Sigmoid colon (tissue), 7 donors: ENCODE measurements around the gene HHEX. TPM values are rescaled to one million over a fixed set of nuclear protein-coding genes. Genes with fewer than 3 reads are reported as not detected.
A peak's percentile ranks its signal among the peaks of the same experiment; 100 is the strongest.

Experiments used
- DNase-seq: peaks from one replicate; pipeline ENCODE4 v3.0.0-alpha.2; 2019
- H3K27ac ChIP-seq, 4 donors: fragments of 200-600 bp; sonication (generic); one replicate each; pipeline ENCODE4 v1.5.1; 2016 to 2019; ENCODE audit warnings: mild to moderate bottlenecking in 1 of 4
- H3K27me3 ChIP-seq, 3 donors: fragments of 200-600 bp; sonication (generic); one replicate each; pipeline ENCODE4 v1.5.1; 2019; ENCODE audit warnings: mild to moderate bottlenecking in 1 of 3
- H3K36me3 ChIP-seq, 4 donors: fragments of 200-600 bp; sonication (generic); one replicate each; pipeline ENCODE4 v1.5.1; 2016 to 2019
- H3K4me1 ChIP-seq, 4 donors: fragments of 200-600 bp; sonication (generic); one replicate each; pipeline ENCODE4 v1.5.1; 2017 to 2019
- H3K4me3 ChIP-seq, 4 donors: fragments of 200-600 bp; sonication (generic); one replicate each; pipeline ENCODE4 v1.5.1; 2017 to 2019; ENCODE audit warnings: mild to moderate bottlenecking in 2 of 4, moderate library complexity in 1 of 4
- H3K9me3 ChIP-seq, 4 donors: fragments of 200-600 bp in 3 of 4; sonication (generic) in 3 of 4; one replicate each; pipeline versions ENCODE4 v1.5.1 to v1.6.1; 2013 to 2019
- CTCF ChIP-seq, 4 experiments: fragments of 450-650 bp in 3 of 4; fragments of 200-600 bp in 1 of 4; IDR thresholded peaks; one replicate each; pipeline ENCODE4 v1.5.1; 2016 to 2019; ENCODE audit warnings: antibody characterized with exemption in 4 of 4, mild to moderate bottlenecking in 3 of 4, moderate library complexity in 2 of 4
- EP300 ChIP-seq, 4 donors: sonication (generic); formaldehyde crosslinking; IDR thresholded peaks; one replicate each; pipeline ENCODE4 v1.6.1; 2017; ENCODE audit warnings: antibody characterized with exemption in 4 of 4
- POLR2A ChIP-seq, 2 donors: fragments of 450-650 bp; IDR thresholded peaks; one replicate each; pipeline ENCODE4 v1.6.1; 2016; ENCODE audit warnings: antibody characterized with exemption in 2 of 2, mild to moderate bottlenecking in 2 of 2, moderate library complexity in 2 of 2
- POLR2AphosphoS5 ChIP-seq, 4 donors: sonication (generic); formaldehyde crosslinking; IDR thresholded peaks; one replicate each; pipeline ENCODE4 v1.6.1; 2017; ENCODE audit warnings: antibody characterized with exemption in 4 of 4
- WGBS, 2 donors: extraction: QIAGEN DNeasy Blood & Tissue Kit; methylation state at CpG; one replicate each; pipeline ENCODE4 v1.1.7; 2013; 5-methylcytosine and 5-hydroxymethylcytosine counted together
- intact Hi-C: fragments of 100-400 bp; cut with DNase I; formaldehyde crosslinking; loops from one replicate; pipeline ENCODE4 v1.15.1; 2023
- polyA plus RNA-seq, 3 donors: library from polyadenylated mRNA; stranded (reverse); fragments of 200-250 nt; gene quantifications; one replicate each; pipeline ENCODE4 v1.2.3, GENCODE V29; 2013
- total RNA-seq, 4 donors: library from RNA; depleted of rRNA; stranded (reverse); fragments of >200 nt; gene quantifications; one replicate each; pipeline ENCODE4 v1.1.0, GENCODE V29; 2016
- donor health status: healthy with polysubstance abuse.
- donor health status: Bipolar disorder and iron deficiency.
- donor health status: healthy.

The HHEX gene
- total and polyA plus RNA-seq, 7 donors, result 2.8 to 13.2 (median 6.6) TPM

- peaks cover 0 to 6% (median 2%) of the 10 kb centered on the region in 4 donors for H3K9me3 ChIP-seq
- peaks cover 0 to 27% (median 2%) of the 10 kb centered on the region in 3 donors for H3K27me3 ChIP-seq
- 1 to 2% methylated on average over 63 of the region's 63 CpGs for WGBS, 2 donors
- no peaks in the 10 kb centered on the region for H3K36me3 ChIP-seq
- intact Hi-C loops, result loop anchor here (2.0 kb wide), 2 partner anchors 68 to 98 kb away; no protein-coding TSS in a partner anchor
- TF ChIP-seq POLR2A (IDR thresholded peaks at IDR 0.05), result no peak
- no peak for TF ChIP-seq POLR2AphosphoS5 (IDR thresholded peaks at IDR 0.05)
- TF ChIP-seq CTCF (IDR thresholded peaks at IDR 0.05), result no peak
- no peak for TF ChIP-seq EP300 (IDR thresholded peaks at IDR 0.05)
- DNase-seq, result peak; percentile 74
- peak overlapping the region; percentile 64 to 76 (median 74) for H3K4me3 ChIP-seq
- peaks cover 0 to 34% (median 15%) of the 10 kb centered on the region in 4 donors for H3K4me1 ChIP-seq
- peak overlapping the region; percentile 79 to 92 (median 86) for H3K27ac ChIP-seq
Measured at GRCh38 chr10:92688927-92689662, 660 bp upstream of the HHEX start.

DNA sequence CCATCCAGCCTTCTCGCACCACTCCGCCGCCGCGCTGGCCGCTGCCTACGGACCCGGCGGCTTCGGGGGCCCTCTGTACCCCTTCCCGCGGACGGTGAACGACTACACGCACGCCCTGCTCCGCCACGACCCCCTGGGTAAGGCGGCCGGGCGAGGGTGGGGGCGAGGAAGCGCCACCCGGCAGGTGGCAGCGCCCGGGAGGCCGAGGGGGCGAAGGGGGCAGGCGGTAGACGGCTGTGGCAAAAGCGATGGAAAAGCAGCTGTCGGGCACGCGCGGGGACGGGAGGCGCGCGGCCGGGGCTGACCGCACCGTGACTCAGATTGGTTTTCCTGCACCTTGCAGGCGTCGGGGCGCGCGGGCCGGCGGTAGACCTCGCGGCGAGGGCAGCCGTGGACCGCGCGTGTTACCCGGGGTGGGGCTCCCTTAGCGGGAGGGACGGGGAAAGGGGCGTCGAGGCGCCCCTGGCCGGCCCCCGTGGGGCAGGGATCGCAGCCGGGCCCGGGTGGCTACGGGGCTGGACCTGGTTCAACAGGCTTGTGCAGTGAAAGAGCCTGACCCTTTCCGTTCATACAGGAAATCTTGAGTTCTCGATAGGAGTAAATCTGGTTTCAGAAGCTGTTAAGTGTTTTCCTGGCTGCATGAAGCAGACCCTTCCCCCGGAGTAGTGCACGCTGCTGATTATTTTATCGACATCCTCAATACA, 608 bp downstream of the HHEX start:
- H3K4me3 ChIP-seq, result peak overlapping the region; percentile 73 to 81 (median 76)
- H3K9me3 ChIP-seq, result peaks cover 0 to 3% (median under 1%) of the 10 kb centered on the region in 4 donors
- H3K27me3 ChIP-seq, result peaks cover 0 to 31% (median 2%) of the 10 kb centered on the region in 3 donors
- H3K36me3 ChIP-seq, result no peaks in the 10 kb centered on the region
- H3K27ac ChIP-seq, result peak overlapping the region; percentile 79 to 92 (median 86)
- TF ChIP-seq POLR2AphosphoS5 (IDR thresholded peaks at IDR 0.05) (peak; percentile 18 to 81 (median 62)), POLR2A (IDR thresholded peaks at IDR 0.05) (no peak), EP300 (IDR thresholded peaks at IDR 0.05) (peak in 1 of 4 donors; percentile 32)
- intact Hi-C loops, result loop anchor here (10.0 kb wide), 1 partner anchor 176 kb away; no protein-coding TSS in a partner anchor
- WGBS, 2 donors, result 3 to 17% methylated on average over 73 of the region's 73 CpGs
- DNase-seq, result peak; percentile 80
- peaks cover 0 to 34% (median 15%) of the 10 kb centered on the region in 4 donors for H3K4me1 ChIP-seq

DNA sequence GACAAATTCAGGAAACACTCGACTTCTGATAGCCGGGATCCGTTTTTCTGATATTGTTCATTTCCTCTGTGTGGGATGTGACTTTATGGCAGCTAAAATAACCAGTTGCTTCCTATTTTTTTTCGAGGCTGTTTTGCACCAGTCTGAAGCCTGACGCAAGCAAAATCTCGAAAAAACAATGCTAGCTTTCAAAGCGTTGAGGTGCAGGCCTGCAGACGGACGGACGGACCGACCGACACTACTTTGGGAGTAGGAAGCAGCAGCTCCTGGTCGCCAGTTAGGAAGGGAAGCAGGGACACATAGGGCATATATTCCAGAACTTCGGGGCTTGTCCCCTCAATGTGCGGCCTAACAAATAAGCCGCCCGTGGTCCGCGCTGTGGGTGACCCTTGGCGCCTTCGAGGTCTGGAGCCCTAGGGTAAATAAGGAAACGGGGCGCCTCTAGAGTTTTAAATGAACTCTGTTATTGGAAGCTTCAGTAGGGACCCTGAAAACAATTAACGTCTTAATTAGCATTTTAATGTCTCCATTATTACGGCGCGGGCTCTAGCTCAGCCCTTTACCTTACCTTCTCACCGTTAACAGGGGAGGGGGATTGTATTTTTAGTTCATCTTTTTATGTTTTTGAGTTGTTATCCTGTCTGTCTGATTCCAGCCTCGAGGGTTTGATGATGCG, 1.3 kb downstream of the HHEX start:
- Histone ChIP-seq H3K27ac (peak overlapping the region; percentile 79 to 92 (median 86)), H3K9me3 (no peaks in the 10 kb centered on the region), H3K36me3 (no peaks in the 10 kb centered on the region), H3K4me3 (peak overlapping the region; percentile 73 to 81 (median 76)), H3K4me1 (peaks cover 0 to 34% (median 17%) of the 10 kb centered on the region in 4 donors), H3K27me3 (peaks cover 0 to 38% (median 2%) of the 10 kb centered on the region in 3 donors)
- TF ChIP-seq POLR2A (IDR thresholded peaks at IDR 0.05), result no peak
- no peak for TF ChIP-seq CTCF (IDR thresholded peaks at IDR 0.05)
- no peak for TF ChIP-seq EP300 (IDR thresholded peaks at IDR 0.05)
- peak in 1 of 4 donors; percentile 56 for TF ChIP-seq POLR2AphosphoS5 (IDR thresholded peaks at IDR 0.05)
- 39 to 80% methylated on average over 30 of the region's 30 CpGs for WGBS, 2 donors
- intact Hi-C loops, result loop anchor here (10.0 kb wide), 1 partner anchor 176 kb away; no protein-coding TSS in a partner anchor
- peak; percentile 72 for DNase-seq

- peak overlapping the region; percentile 79 to 92 (median 86) for H3K27ac ChIP-seq
- peak; percentile 78 for DNase-seq
Measured at GRCh38 chr10:92691591-92692079, 1.9 kb downstream of the HHEX start.

More at GRCh38 chr10:92691591-92692079, 1.9 kb downstream of the HHEX start:
- H3K4me3 ChIP-seq, result peak overlapping the region in 3 of 4 donors; percentile 73 to 76 (median 75)
- WGBS, 2 donors, result 39 to 78% methylated on average over 35 of the region's 35 CpGs
- no peaks in the 10 kb centered on the region for H3K36me3 ChIP-seq
- peaks cover 0 to 40% (median 17%) of the 10 kb centered on the region in 4 donors for H3K4me1 ChIP-seq
- H3K27me3 ChIP-seq, result peaks cover 0 to 41% (median 2%) of the 10 kb centered on the region in 3 donors
- intact Hi-C loops, result loop anchor here (10.0 kb wide), 1 partner anchor 177 kb away; no protein-coding TSS in a partner anchor
- TF ChIP-seq POLR2AphosphoS5 (IDR thresholded peaks at IDR 0.05) (peak in 3 of 4 donors; percentile 39 to 58 (median 51)), CTCF (IDR thresholded peaks at IDR 0.05) (no peak)
- H3K9me3 ChIP-seq, result no peaks in the 10 kb centered on the region
